ENCODE measurements around the gene SLC6A19.

The SLC6A19 gene

DNA sequence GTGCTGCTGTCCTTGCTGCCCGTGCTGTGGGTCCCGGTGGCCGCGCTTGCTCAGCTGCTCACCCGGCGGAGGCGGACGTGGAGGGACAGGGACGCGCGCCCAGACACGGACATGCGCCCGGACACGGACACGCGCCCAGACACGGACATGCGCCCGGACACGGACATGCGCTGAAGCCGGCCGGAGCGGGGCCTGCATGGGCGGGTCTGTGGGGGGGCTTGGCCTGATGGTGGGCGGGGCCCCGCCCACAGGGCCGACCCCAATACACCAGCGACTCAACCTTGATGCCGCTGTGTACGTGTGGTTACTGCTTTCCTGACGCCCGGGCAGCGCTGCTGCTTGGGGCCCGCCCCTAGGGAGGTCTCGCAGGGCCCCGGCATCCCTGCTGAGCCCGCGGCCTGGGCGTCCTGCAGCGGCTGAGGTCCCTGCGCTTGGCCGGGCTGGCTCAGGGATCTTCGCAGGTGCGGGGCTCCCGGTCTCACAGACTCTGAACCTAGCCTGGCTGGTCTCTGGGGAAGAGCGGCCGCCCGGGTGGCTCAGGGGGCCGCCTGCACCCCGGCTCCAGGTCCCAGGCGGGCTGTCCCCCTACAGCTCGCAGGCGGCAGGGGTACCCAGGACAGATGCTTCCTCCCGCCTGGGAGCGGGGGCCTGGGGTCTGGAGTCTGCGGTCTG lies 44.6 kb downstream of the SLC6A19 start:
- DNase-seq (ENCODE audit: low read depth): no peak

DNA sequence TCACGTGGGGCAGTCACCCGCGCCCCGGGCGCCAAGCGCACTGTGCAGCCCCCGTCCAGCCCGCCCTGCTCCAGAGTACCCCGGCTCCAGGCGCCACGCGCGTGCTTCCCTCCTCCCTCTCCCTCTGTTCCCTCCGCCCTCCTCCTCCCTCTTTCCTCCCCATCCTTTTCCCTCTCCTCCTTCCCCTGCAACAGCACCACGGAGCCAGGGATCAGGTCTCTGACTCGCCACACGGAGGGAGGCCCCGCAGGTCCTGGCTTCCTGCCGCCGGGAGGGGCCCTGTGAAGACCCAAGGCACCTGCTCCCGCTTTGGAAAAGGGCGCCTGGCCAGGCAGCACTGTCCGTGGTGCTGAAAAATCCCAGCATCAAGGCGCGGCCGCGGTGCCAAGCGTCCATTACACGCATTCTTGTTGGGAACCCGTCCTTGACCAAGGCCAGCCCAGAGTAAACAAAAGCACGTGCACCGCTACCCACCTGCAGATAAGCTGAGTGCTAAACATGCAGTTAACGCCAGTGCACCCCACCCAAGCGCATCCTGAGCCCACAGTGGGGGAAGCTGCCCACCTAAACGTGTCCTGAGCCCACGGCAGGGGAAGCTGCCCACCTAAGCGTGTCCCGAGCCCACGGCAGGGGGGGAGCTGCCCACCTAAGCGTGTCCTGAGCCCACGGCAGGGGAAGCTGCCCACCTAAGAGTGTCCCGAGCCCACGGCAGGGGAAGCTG lies 45.5 kb downstream of the SLC6A19 start:
- DNase-seq (ENCODE audit: low read depth): peak; percentile 4

DNA sequence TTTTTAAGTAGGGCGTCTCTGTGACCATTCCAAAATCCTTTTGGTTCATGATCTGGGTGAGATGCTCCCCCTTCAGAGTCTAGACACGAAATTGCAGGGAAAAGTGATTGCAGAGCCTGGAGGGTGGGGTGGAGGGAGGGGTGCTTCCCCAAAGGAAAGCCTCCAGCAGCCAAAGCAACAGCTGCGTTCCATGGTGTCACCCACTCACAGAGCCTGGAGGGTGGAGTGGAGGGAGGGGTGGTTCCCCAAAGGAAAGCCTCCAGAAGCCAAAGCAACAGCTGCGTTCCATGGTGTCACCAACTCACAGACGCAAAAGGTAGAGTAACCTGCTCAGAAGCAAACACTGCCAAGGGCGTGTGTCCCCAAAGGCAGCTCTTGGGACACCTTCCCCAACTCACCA lies 46.4 kb downstream of the SLC6A19 start:
- DNase-seq (ENCODE audit: low read depth): no peak

DNA sequence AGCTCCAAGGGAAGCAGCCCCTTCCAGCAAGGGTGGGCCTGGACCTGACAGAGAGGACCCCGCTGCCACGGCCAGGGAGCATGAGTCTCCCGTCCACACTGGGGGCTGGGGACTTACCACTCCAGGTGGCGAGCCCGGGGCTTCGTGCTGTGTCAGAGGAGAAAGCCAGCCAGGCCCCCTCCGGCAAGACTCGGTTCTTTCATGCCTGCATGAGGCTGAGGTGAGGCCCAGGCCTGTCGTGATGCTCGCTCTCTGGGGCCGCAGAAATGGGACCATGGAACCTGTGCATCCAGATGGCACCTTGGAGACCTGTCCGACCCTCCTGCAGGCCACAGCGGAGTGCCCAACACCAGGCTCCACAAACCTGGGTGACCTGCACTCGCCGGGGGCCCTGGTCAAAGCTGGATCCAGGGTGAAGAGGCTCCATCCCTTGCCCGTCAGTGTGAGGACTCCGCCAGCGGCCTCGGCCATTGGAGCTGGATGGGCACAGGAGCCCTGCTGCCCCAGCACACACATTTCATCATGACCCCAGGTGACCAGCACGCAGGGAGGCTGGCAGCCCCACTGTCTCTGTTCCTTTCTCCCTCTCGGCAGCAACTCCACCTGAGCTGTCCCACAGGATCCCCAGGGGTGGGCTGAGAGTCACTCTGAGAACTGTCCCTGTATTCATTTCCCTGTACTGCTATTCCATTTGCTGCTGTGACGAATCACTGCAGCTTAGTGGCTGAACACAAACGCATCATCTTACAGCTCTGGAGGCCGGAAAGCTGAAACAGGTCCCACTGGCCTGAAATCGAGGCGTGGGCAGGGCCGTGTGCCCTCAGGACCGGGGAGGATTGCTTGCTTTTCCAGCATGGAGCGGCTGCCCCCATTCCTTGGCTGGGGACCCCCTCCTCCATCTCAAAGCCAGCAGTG lies 48.2 kb downstream of the SLC6A19 start:
- no peak for DNase-seq (ENCODE audit: low read depth)

GRCh38 chr5:1251678-1252580 lies 50.5 kb downstream of the SLC6A19 start:
- DNase-seq (ENCODE audit: low read depth): no peak

GRCh38 chr5:1252681-1253080 lies 51.3 kb downstream of the SLC6A19 start:
- no peak for DNase-seq (ENCODE audit: low read depth)

- no peak for DNase-seq (ENCODE audit: low read depth)
Observed at GRCh38 chr5:1253456-1254105, 52.2 kb downstream of the SLC6A19 start.

- no peak for DNase-seq (ENCODE audit: low read depth)
Observed at GRCh38 chr5:1254196-1254595, 52.8 kb downstream of the SLC6A19 start.

GRCh38 chr5:1255081-1255561 lies 53.7 kb downstream of the SLC6A19 start:
- no peak for DNase-seq (ENCODE audit: low read depth)

DNA sequence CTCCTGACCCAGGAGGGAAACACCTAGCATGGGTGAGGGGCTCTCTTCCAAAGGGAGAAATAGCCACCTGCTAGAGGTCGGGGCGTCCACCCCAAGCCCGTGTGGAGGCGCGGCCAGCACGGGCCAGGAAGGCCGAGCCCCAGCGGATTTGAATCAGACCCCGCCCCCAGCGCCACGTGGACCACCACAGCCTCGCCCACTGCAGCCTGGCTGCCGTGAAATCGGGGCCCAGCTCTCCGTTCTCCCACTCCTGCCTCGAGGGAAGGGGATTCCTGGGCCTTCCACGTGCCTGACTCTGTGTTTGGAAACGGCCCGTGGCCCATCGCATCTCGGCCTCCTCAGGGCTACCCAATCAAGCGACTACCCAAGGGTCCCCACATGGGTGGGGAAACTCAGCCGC lies 55.4 kb downstream of the SLC6A19 start:
- DNase-seq (ENCODE audit: low read depth): no peak

DNA sequence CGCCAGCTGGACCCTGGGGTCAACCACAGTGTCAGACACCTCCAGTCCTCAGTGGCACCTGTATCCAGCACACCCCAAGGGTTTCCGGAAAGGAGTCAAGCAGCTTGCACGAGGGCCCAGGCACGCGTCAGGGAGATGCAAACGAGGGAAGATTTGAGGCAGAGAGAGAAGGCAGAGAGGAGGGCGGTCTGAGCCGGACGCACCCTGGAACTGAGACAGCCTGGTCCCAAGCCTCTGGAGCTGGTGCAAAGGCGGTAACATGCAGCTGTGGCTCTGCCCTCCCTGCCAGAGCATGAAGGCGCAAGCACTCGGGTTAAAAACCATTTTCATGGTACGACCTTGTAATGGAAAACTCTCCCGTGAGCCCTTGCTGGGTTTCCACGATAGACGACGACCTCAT lies 56.0 kb downstream of the SLC6A19 start:
- DNase-seq (ENCODE audit: low read depth): no peak

DNA sequence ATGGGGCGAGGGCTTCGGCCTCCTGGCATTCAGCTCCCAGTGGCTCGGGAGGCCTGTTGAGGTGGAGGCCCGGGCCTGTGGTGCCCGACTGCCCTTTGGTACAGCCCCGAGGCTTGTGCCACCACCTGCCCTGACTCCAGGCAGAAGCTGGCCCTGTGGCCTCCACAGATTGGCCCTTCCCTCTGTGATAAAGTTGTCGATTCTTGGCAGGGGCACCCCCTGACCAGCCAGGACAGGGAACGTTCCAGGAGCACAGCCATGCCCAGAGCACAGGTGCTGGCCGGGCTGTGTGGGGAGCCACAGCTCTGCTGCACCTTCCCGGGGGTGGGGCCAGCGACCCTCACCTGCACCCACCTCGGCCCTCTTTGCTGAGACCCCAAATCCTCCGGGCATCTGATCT lies 56.4 kb downstream of the SLC6A19 start:
- no peak for DNase-seq (ENCODE audit: low read depth)

DNA sequence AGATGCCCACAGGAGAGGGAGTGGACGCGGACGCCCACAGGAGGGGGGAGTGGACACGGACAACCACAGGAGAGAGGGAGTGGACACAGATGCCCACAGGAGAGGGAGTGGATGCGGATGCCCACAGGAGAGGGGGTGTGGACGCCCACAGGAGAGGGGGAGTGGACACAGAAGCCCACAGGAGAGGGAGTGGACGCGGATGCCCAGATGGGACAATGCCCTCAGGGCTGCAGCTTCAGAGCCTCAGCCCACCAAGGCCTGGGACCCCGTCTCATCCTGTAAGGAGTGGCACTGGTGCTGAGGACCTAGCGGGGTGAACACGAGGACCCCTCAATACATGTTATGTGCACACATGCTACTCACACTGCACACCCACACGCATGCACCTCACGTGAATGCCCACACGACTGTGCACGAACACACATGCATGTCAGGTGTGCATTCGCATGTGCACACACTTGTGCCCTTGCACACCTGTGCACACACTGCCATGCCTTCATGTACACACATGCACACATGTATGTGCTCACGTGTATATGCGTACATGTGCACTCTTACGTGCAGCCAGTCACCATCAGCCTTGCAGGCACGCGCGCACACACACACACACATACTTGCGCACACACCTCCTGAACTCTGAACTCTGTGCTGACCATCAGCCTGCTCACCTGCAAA lies 58.5 kb downstream of the SLC6A19 start:
- no peak for DNase-seq (ENCODE audit: low read depth)

GRCh38 chr5:1261643-1262042 lies 60.2 kb downstream of the SLC6A19 start:
- no peak for DNase-seq (ENCODE audit: low read depth)

GRCh38 chr5:1262381-1262780 lies 61.0 kb downstream of the SLC6A19 start:
- DNase-seq (ENCODE audit: low read depth): peak; percentile 9

DNA sequence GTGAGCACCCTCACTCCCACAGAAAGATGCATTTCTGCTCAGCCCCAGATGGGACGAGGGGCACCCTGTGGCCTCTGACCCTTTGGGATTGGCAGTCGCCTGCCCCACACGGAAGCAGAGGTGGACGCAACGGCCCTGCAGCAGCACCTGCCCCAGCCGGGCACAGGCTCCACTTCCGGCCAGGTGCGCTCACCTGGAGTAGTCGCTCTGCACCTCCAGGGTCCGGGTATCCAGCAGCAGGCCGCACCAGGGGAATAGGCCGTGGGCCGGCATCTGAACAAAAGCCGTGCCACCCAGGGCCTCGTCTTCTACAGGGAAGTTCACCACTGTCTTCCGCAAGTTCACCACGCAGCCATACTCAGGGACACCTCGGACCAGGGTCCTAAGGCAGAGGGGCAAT lies 62.8 kb downstream of the SLC6A19 start:
- no peak for DNase-seq (ENCODE audit: low read depth)

GRCh38 chr5:1265026-1265425 lies 63.6 kb downstream of the SLC6A19 start:
- no peak for DNase-seq (ENCODE audit: low read depth)

DNA sequence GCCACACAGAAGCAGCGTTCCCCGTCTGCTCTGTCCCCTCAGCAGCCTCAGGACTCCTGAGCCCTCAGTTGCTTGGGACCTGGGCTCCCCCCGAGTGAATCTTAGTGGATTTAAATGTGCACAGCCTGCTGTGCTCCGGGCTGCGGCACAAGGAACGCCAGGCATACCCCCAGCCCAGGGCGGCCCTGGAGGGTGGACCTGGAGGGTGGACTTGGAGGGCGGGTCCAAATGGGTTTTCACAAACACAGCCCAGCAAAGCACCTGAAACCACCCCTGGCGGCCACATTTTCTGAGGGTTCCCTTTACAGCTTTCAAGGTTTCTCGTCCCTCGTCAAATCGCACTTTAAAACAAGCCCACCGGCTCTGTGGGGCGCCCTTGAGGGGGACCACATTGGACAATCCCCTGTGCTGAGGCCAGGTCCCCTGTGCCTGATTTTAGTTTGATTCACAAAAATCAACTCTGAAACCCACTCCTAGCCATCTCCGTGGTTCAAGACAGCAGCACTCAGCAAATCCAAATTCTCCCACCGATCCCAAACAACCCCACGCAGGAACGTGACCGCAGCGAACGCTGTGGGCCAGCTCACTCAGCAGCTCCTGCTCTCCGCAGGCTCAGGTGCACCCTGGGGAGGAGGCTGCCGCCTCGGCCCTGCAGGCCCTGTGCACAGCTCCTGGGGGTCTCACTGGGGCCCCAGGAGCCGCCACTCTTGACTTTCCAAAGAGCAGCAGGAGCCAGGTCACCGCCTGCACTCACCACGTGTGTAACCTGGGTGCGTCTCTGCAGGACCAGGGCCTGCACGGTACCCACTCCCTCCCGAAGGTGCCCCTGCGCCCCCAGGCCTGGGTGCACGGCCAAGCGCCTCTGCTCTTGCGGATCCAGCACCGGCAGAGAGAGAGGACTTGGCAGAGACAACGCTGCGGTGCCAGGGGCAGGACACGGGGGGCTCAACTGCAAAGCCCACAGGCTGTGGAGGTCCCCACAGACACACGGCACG lies 64.4 kb downstream of the SLC6A19 start:
- DNase-seq (ENCODE audit: low read depth): no peak

- no peak for DNase-seq (ENCODE audit: low read depth)
Observed at GRCh38 chr5:1266791-1267190, 65.4 kb downstream of the SLC6A19 start.
